IMR-90 (cell line): ENCODE measurements around the gene IGBP1. TPM values are rescaled to one million over a fixed set of nuclear protein-coding genes. Genes with fewer than 3 reads are reported as not detected.
"Not testable (repeated sequence)": the region's sequence is repeated elsewhere in the genome, so short reads cannot be mapped to it uniquely, and the experiment has no call there.

Experiments
- ATAC-seq: fragments of 200-7000 bp; cut with Tn5 transposase; 2 replicates; pipeline ENCODE4 v1.9.1; 2020; ENCODE audit warnings: low read depth, mild to moderate bottlenecking, moderate library complexity
- BruUV-seq: library from RNA; stranded (reverse); fragments of 400-500 nt; replicated peaks from 2 replicates; lab custom pipeline; 2021; lab: Mats Ljungman, UMichigan
- CTCF ChIA-PET: fragments of 300-600 bp; formaldehyde crosslinking; extraction: SDS; loops from one replicate; lab custom pipeline; 2021; ENCODE audit warnings: antibody characterized with exemption; lab: Yijun Ruan, JAX
- POLR2A ChIA-PET: fragments of 300-600 bp; sonication (Branson Sonifier 250); formaldehyde crosslinking; loops from one replicate; lab custom pipeline; 2022; ENCODE audit warnings: antibody characterized with exemption; ENCODE audit not compliant: unreplicated experiment; lab: Charles Lee
- DNase-seq: peaks from one replicate; pipeline ENCODE4 v3.0.0; 2013
- H2AFZ ChIP-seq: replicated peaks from 2 replicates; pipeline ENCODE3; 2013; ENCODE audit warnings: low read length, mild to moderate bottlenecking; ENCODE audit not compliant: poor library complexity
- H2AK5ac ChIP-seq: 2 replicates; pipeline ENCODE4 v1.6.1; 2013; ENCODE audit warnings: low read depth, low read length, inconsistent platforms
- H2AK9ac ChIP-seq: replicated peaks from 2 replicates; pipeline ENCODE3; 2013; ENCODE audit warnings: mild to moderate bottlenecking, low read depth, low read length, moderate library complexity; ENCODE audit not compliant: poor library complexity
- H2BK120ac ChIP-seq: 2 replicates; pipeline ENCODE4 v1.6.1; 2013; ENCODE audit warnings: low read depth, low read length, inconsistent platforms
- H2BK15ac ChIP-seq: 3 replicates; pipeline ENCODE4 v1.6.1; 2013; ENCODE audit warnings: low read depth, low read length, inconsistent platforms
- H2BK20ac ChIP-seq: 2 replicates; pipeline ENCODE4 v1.6.1; 2013; ENCODE audit warnings: low read depth, mild to moderate bottlenecking, inconsistent platforms, low read length, moderate library complexity
- H2BK5ac ChIP-seq: 2 replicates; pipeline ENCODE4 v1.6.1; 2013; ENCODE audit warnings: mild to moderate bottlenecking, low read depth, low read length, inconsistent platforms; ENCODE audit not compliant: poor library complexity, severe bottlenecking
- H3K14ac ChIP-seq: replicated peaks from 2 replicates; pipeline ENCODE4 v1.6.1; 2013; ENCODE audit warnings: low read depth, low read length, inconsistent platforms
- H3K18ac ChIP-seq: 2 replicates; pipeline ENCODE4 v1.6.1; 2013; ENCODE audit warnings: low read depth, low read length, control low read depth
- H3K23ac ChIP-seq: 2 replicates; pipeline ENCODE4 v1.6.1; 2013; ENCODE audit warnings: low read depth, low read length, inconsistent platforms
- H3K27ac ChIP-seq: 2 replicates; pipeline ENCODE4 v1.5.1; 2013; ENCODE audit warnings: mild to moderate bottlenecking, control low read depth, low read length; ENCODE audit not compliant: insufficient read depth
- H3K27me3 ChIP-seq: 2 replicates; pipeline ENCODE4 v1.6.1; 2013; ENCODE audit warnings: low read length; ENCODE audit not compliant: control insufficient read depth, insufficient read depth
- H3K36me3 ChIP-seq: 2 replicates; pipeline ENCODE4 v1.6.1; 2013; ENCODE audit warnings: low read length, mixed read lengths; ENCODE audit not compliant: control insufficient read depth, insufficient read depth
- H3K4ac ChIP-seq: 2 replicates; pipeline ENCODE4 v1.6.1; 2013; ENCODE audit warnings: low read depth, low read length, inconsistent platforms
- H3K4me1 ChIP-seq: 2 replicates; pipeline ENCODE4 v1.6.1; 2013; ENCODE audit warnings: low read length, mixed read lengths; ENCODE audit not compliant: control insufficient read depth, insufficient read depth
- H3K4me2 ChIP-seq: 2 replicates; pipeline ENCODE4 v1.6.1; 2013; ENCODE audit warnings: low read depth, mild to moderate bottlenecking, control low read depth, low read length, moderate library complexity
- H3K4me3 ChIP-seq: 2 replicates; pipeline ENCODE4 v1.5.1; 2013; ENCODE audit warnings: low read depth, mild to moderate bottlenecking, control low read depth, low read length, moderate library complexity; ENCODE audit not compliant: insufficient read depth
- H3K56ac ChIP-seq: 2 replicates; pipeline ENCODE4 v1.6.1; 2013; ENCODE audit warnings: low read length, inconsistent platforms; ENCODE audit not compliant: insufficient read depth; ENCODE audit errors: extremely low read depth
- H3K79me1 ChIP-seq, 2 experiments: 2 replicates each; pipeline ENCODE4 v1.6.1; 2013; ENCODE audit warnings: low read length in 2 of 2, inconsistent platforms in 1 of 2, low read depth in 1 of 2
- H3K9ac ChIP-seq: 2 replicates; pipeline ENCODE4 v1.6.1; 2013; ENCODE audit warnings: low read depth, low read length, control low read depth
- H3K9me1 ChIP-seq: 2 replicates; pipeline ENCODE4 v1.6.1; 2013; ENCODE audit warnings: low read length, inconsistent platforms; ENCODE audit not compliant: insufficient read depth
- H3K9me3 ChIP-seq: 2 replicates; pipeline ENCODE4 v1.6.1; 2013; ENCODE audit warnings: low read length; ENCODE audit not compliant: control insufficient read depth, insufficient read depth
- H4K20me1 ChIP-seq: 2 replicates; pipeline ENCODE4 v1.6.1; 2013; ENCODE audit warnings: low read length, inconsistent platforms; ENCODE audit not compliant: insufficient read depth
- H4K5ac ChIP-seq: 2 replicates; pipeline ENCODE4 v1.6.1; 2013; ENCODE audit warnings: mild to moderate bottlenecking, low read depth, low read length, control low read depth
- H4K8ac ChIP-seq, 2 experiments: 2 replicates each; pipeline ENCODE4 v1.6.1; 2013; ENCODE audit warnings: low read depth in 2 of 2, low read length in 2 of 2, control low read depth in 1 of 2, inconsistent platforms in 1 of 2
- H4K91ac ChIP-seq: 2 replicates; pipeline ENCODE4 v1.6.1; 2013; ENCODE audit warnings: low read depth, low read length, inconsistent platforms; ENCODE audit not compliant: insufficient read depth
- BHLHE40 ChIP-seq: fragments of 150-350 bp; IDR thresholded peaks from 2 replicates; pipeline ENCODE4 v1.6.1; 2016; ENCODE audit warnings: mild to moderate bottlenecking, low read depth, low read length
- CEBPB ChIP-seq: IDR thresholded peaks from 2 replicates; pipeline ENCODE4 v1.6.1; 2012; ENCODE audit warnings: low read depth, low read length, improper control_type of control experiment
- MAFK ChIP-seq: IDR thresholded peaks from 2 replicates; pipeline ENCODE4 v1.6.1; 2012; ENCODE audit warnings: low read depth, low read length, improper control_type of control experiment
- RAD21 ChIP-seq: IDR thresholded peaks from 2 replicates; pipeline ENCODE4 v1.6.1; 2012; ENCODE audit warnings: low read length, improper control_type of control experiment
- RCOR1 ChIP-seq: IDR thresholded peaks from 2 replicates; pipeline ENCODE4 v1.6.1; 2012; ENCODE audit warnings: mild to moderate bottlenecking, low read length, improper control_type of control experiment; ENCODE audit not compliant: insufficient replicate concordance
- SMC3 ChIP-seq: fragments of 150-350 bp; IDR thresholded peaks from 2 replicates; pipeline ENCODE4 v1.6.1; 2016; ENCODE audit warnings: low read depth, mild to moderate bottlenecking, antibody characterized with exemption, low read length, moderate library complexity
- WGBS, 2 experiments: methylation state at CpG; one replicate each; pipeline versions ENCODE4 v1.1.5 to v1.1.7; 2013; ENCODE audit warnings: missing lambda C conversion rate in 2 of 2; ENCODE audit not compliant: insufficient read length in 1 of 2; ENCODE audit errors: extremely low coverage in 2 of 2; 5-methylcytosine and 5-hydroxymethylcytosine counted together
- dilution Hi-C: fragments of 300-500 bp; cut with HindIII; formaldehyde crosslinking; loops from one replicate; pipeline ENCODE4 v1.14.3; 2018; ENCODE audit warnings: low sequenced_read_pairs; ENCODE audit not compliant: unreplicated experiment
- in situ Hi-C: fragments of 300-500 bp; cut with MboI; formaldehyde crosslinking; loops from 3 replicates; pipeline ENCODE4 v1.14.3; 2019; ENCODE audit warnings: low sequenced_read_pairs, inconsistent platforms, mixed read lengths
- intact Hi-C: fragments of 100-400 bp; cut with micrococcal nuclease; formaldehyde crosslinking; loops from 2 replicates; pipeline ENCODE4 v1.10.0; 2022
- polyA plus RNA-seq, 3 experiments: library from polyadenylated mRNA; depleted of rRNA; stranded (reverse); fragments of >200 nt; gene quantifications; 2 replicates each; pipeline ENCODE4 v1.2.3, GENCODE V29; 2012; ENCODE audit warnings: low replicate concordance in 1 of 3
- total RNA-seq: library from RNA; depleted of rRNA; stranded (reverse); fragments of >200 nt; gene quantifications from 2 replicates; pipeline ENCODE4 v1.2.3, GENCODE V29; 2012

Gene IGBP1
- total and polyA plus RNA-seq, 2 of the 4 experiments (the other 2 are of a cell fraction): 51.8 to 87.1 TPM

- Histone ChIP-seq H2BK120ac (no peak overlapping the region), H3K56ac (no peak overlapping the region), H3K27me3 (peaks cover 2% of the 10 kb centered on the region), H3K9me3 (peaks cover 4% of the 10 kb centered on the region), H3K36me3 (no peaks in the 10 kb centered on the region), H2AFZ (no peak overlapping the region), H3K27ac (no peak overlapping the region), H2AK5ac (no peak overlapping the region), H4K20me1 (no peaks in the 10 kb centered on the region), H3K4me2 (no peak overlapping the region), H3K14ac (no peak overlapping the region), H2BK20ac (no peak overlapping the region), H2BK5ac (no peak overlapping the region), H3K4me1 (no peaks in the 10 kb centered on the region), H4K8ac (no peak overlapping the region), H3K4ac (no peak overlapping the region), H3K9me1 (no peaks in the 10 kb centered on the region), H2AK9ac (peak overlapping the region; percentile 28), H3K18ac (no peak overlapping the region), H3K79me1 (no peaks in the 10 kb centered on the region), H3K23ac (no peak overlapping the region), H4K91ac (no peak overlapping the region), H3K9ac (no peak overlapping the region), H2BK15ac (no peak overlapping the region), H4K5ac (no peak overlapping the region), H3K4me3 (no peak overlapping the region)
- TF ChIP-seq RCOR1 (no peak), CEBPB (no peak), SMC3 (no peak), RAD21 (no peak), MAFK (no peak), BHLHE40 (no peak)
- in situ Hi-C loops: no loop called here
- dilution Hi-C loops: no loop called here
- BruUV-seq: no TSS peak
- ATAC-seq: no peak
- CTCF ChIA-PET: no interaction called here
- DNase-seq: no peak
- POLR2A ChIA-PET: no interaction called here
- intact Hi-C loops: no loop called here
These were observed 15.5 kb upstream of the IGBP1 start for GRCh38 chrX:70117738-70118137.

GRCh38 chrX:70123014-70123413 is 10.2 kb upstream of the IGBP1 start:
- 100% methylated on average over 1 of the region's 30 CpGs; no CpG with 5 or more reads in 1 of the 2 experiments for WGBS, 2 experiments
- H2BK20ac ChIP-seq, H2AK9ac ChIP-seq, H3K4me3 ChIP-seq, H3K23ac ChIP-seq, CTCF ChIA-PET, H2AK5ac ChIP-seq, H3K36me3 ChIP-seq, H3K18ac ChIP-seq, H2BK15ac ChIP-seq, DNase-seq, H3K4me1 ChIP-seq, H2BK5ac ChIP-seq, H4K20me1 ChIP-seq, in situ Hi-C loops, H2AFZ ChIP-seq, H3K14ac ChIP-seq, H4K91ac ChIP-seq, POLR2A ChIA-PET, H3K56ac ChIP-seq, H3K27me3 ChIP-seq, H4K5ac ChIP-seq, ATAC-seq, dilution Hi-C loops, H3K9ac ChIP-seq, H2BK120ac ChIP-seq, H3K9me1 ChIP-seq, H3K9me3 ChIP-seq, BruUV-seq, H3K4me2 ChIP-seq, H3K79me1 ChIP-seq, H3K4ac ChIP-seq, H3K27ac ChIP-seq, intact Hi-C loops, H4K8ac ChIP-seq: not testable (repeated sequence)
